Progenitor cell of endocrine pancreas (in vitro differentiated cells): ENCODE data around the gene ZCCHC12. TPM values are rescaled to one million over a fixed set of nuclear protein-coding genes. Genes with fewer than 3 reads are reported as not detected.
"Not testable (repeated sequence)": the region's sequence is repeated elsewhere in the genome, so short reads cannot be mapped to it uniquely, and the experiment has no call there.

Experiments
- DNase-seq: peaks from one replicate; pipeline ENCODE4 v3.0.0; 2021; ENCODE audit warnings: low spot score; ENCODE audit not compliant: unreplicated experiment
- H3K27ac Mint-ChIP-seq: 2 replicates; pipeline ENCODE4 v1.8.0; 2021; ENCODE audit warnings: mild to moderate bottlenecking, moderate library complexity, mixed read lengths
- H3K27me3 Mint-ChIP-seq: 2 replicates; pipeline ENCODE4 v1.8.0; 2021; ENCODE audit warnings: mixed read lengths
- H3K36me3 Mint-ChIP-seq: 2 replicates; pipeline ENCODE4 v1.8.0; 2022; ENCODE audit warnings: mixed read lengths; ENCODE audit not compliant: insufficient read depth
- H3K4me1 Mint-ChIP-seq: 2 replicates; pipeline ENCODE4 v1.8.0; 2021; ENCODE audit warnings: low read depth, mixed read lengths
- H3K4me3 Mint-ChIP-seq: 2 replicates; pipeline ENCODE4 v1.8.0; 2021; ENCODE audit warnings: low read depth, mild to moderate bottlenecking, moderate library complexity, mixed read lengths
- H3K9me3 Mint-ChIP-seq: 2 replicates; pipeline ENCODE4 v1.8.0; 2021; ENCODE audit warnings: low read depth, mixed read lengths
- CTCF ChIP-seq: fragments of 200-600 bp; sonication (generic); IDR thresholded peaks from one replicate; pipeline ENCODE4 v1.5.0; 2021; ENCODE audit warnings: antibody characterized with exemption, mild to moderate bottlenecking; ENCODE audit not compliant: unreplicated experiment
- total RNA-seq: library from RNA; stranded (reverse); gene quantifications from 2 replicates; pipeline ENCODE4 v1.2.1, GENCODE V29; 2021

ZCCHC12 gene
- total RNA-seq, 1 donor from 2014 or later, result 2.3 TPM

DNA sequence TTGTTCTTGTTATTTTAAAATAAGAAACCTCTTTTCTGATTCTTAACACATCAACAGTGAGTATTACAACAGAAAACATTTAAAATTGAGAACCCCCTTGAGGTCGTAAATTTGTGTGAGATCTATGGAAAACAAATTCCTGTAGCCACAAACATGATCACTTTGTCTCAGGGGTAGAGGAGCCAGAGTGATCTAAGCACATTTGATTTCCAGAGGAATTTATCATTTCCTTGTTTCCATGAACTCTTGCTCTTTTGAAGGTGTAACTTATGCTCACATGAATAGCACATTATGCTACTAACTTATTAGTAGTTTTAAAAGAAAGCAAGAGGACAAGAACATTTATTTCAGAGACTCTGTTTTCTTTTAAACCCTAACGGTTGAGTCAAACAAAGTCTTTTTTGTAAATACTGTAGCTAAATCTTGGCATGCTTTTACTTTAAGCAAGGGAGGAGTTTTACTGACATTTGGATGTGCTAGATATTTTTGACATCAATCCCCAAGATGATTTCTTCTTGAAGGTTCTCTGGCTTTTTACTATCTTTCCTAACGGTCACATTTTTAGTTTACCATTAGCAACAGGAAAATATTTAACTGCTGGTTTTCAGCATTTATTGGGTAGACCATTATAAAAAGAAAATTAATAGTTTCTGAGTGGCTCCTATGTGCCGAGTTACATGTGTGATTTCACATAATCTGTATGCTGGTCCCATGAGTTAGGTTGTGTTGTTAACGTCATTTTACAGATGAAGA is 27.9 kb upstream of the ZCCHC12 start:
- no peak for TF ChIP-seq CTCF
- H3K4me3 Mint-ChIP-seq, result no peak overlapping the region
- peaks cover 1% of the 10 kb centered on the region for H3K4me1 Mint-ChIP-seq
- H3K27me3 Mint-ChIP-seq, result no peaks in the 10 kb centered on the region
- H3K9me3 Mint-ChIP-seq, result peaks cover 24% of the 10 kb centered on the region
- DNase-seq, result no peak
- peaks cover 7% of the 10 kb centered on the region for H3K36me3 Mint-ChIP-seq
- no peak overlapping the region for H3K27ac Mint-ChIP-seq

DNA sequence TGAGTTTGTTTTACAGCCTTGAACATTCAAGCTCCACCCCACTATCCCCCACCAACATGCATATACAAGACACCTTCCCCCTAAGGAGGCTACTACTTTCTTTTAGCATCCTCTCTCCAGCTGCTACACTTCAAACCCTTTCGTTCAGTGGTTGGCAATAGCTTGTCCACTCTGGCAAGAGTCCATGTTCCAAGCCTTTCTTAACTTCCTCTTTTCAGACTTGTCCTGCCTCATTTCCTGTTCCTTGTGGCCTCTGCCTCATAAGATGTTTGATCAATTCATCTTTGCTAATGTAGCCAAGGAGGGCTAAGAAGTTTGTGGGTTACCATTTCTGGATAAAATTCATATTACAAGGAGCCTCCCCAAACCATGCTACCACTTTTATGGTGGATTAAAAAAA is 20.8 kb upstream of the ZCCHC12 start:
- Mint-ChIP-seq H3K4me3 (no peak overlapping the region), H3K9me3 (peaks cover 27% of the 10 kb centered on the region), H3K36me3 (peaks cover 1% of the 10 kb centered on the region), H3K27ac (no peak overlapping the region), H3K27me3 (no peaks in the 10 kb centered on the region), H3K4me1 (no peaks in the 10 kb centered on the region)
- TF ChIP-seq CTCF, result no peak
- no peak for DNase-seq

DNA sequence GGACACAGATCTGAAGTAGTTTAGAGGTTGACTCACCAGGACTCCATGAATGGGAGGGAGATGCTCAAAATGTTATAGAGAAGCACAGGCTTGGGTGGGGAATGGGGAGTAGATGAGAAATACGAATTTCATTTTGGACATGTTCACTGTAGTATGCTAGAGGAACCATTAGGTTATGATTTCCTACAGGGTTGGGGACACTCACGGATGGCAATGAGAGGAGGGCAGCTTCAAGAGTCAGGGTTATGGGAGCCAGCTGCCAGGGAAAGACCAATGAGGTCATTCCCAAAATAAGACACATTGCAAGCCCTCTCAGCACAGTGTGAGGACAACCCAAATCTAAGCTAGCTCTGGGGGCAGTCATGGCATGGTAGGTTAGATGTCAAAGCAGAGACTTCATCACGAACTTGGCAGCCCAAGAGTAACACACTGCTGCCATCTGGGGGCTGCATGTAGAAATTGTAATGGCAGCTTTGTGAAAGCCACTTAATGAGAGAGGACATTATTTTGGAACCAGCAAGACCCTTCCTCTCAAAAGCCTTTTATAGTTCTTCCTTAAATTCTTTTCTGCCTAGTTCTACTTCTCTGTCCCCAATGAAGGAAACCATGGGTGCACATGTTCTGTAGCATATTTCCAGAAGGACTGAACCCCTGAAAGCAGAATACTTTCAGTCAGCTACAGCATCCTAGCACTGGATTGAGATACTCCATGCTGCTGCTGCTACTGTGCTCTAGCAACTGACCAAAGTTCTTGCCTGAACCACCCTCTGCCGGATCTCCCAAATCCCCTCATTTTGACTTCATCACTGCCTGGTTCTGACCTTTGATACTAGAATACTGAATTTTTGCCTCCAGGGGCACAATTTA is 16.2 kb upstream of the ZCCHC12 start:
- H3K4me1 Mint-ChIP-seq, result no peaks in the 10 kb centered on the region
- peaks cover 21% of the 10 kb centered on the region for H3K9me3 Mint-ChIP-seq
- peak; percentile 69 for TF ChIP-seq CTCF
- no peak overlapping the region for H3K27ac Mint-ChIP-seq
- H3K36me3 Mint-ChIP-seq, result peaks cover 1% of the 10 kb centered on the region
- H3K4me3 Mint-ChIP-seq, result no peak overlapping the region
- DNase-seq, result no peak
- H3K27me3 Mint-ChIP-seq, result no peaks in the 10 kb centered on the region

DNA sequence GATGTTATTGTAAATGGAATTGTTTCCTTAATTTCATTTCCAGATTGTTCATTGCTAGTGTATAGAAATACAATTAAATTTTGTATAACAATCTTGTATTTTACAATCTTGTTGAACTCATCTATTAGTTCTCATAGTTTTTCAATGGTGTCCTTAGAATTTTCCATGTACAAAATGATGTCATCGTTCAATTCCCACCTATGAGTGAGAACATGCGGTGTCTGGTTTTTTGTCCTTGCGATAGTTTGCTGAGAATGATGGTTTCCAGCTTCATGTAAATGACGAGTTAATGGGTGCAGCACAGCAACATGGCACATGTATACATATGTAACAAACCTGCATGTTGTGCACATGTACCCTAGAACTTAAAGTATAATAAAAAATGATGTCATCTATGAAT is 6.4 kb upstream of the ZCCHC12 start:
- not testable (repeated sequence) for H3K4me1 Mint-ChIP-seq, H3K36me3 Mint-ChIP-seq, H3K27ac Mint-ChIP-seq, H3K27me3 Mint-ChIP-seq, DNase-seq, H3K4me3 Mint-ChIP-seq
- peaks cover 13% of the 10 kb centered on the region for H3K9me3 Mint-ChIP-seq

DNA sequence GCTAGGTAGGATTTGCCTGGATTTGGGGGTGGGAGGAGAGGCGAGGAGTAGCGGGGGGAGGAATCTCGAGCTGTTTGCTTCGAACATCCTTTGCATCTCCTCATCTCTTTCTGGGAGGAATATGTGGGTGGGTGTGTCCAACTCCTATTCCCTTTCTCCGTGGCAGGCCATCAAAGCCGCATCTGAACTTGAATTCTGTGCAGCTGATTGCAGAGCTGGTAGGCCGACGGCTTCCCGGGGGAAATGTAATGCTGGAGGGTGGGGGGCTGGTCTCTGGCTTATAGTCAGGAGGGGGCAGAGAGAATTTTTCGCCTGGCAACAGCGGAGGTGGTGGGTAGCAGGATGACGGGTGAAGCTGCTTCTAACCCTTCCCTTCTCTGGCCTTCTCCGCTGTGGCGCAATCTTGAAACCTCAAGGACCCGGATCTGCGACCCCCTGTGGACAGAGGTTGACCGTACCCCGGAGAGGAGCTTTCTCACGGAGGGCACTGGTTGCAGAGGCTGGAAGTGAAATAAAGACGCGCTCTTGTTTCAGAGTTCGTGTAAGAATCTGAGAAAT is 628 bp downstream of the ZCCHC12 start:
- H3K27ac Mint-ChIP-seq, result peak overlapping the region; percentile 88
- peaks cover 55% of the 10 kb centered on the region for H3K27me3 Mint-ChIP-seq

More for the DNA sequence above, 628 bp downstream of the ZCCHC12 start:
- TF ChIP-seq CTCF, result peak; percentile 39
- Mint-ChIP-seq H3K4me3 (peak overlapping the region; percentile 79), H3K4me1 (peaks cover 3% of the 10 kb centered on the region), H3K9me3 (peaks cover 11% of the 10 kb centered on the region), H3K36me3 (no peaks in the 10 kb centered on the region)
- peak; percentile 16 for DNase-seq
